HFFc6 (cell line): ENCODE results near the gene ZNF574. TPM values are rescaled to one million over a fixed set of nuclear protein-coding genes. Genes with fewer than 3 reads are reported as not detected.

ENCODE experiments used
- DNase-seq: peaks from one replicate; pipeline ENCODE4 v3.0.0-alpha.2; 2018
- H3K27ac Mint-ChIP-seq: 2 replicates; pipeline ENCODE4 v1.8.0; 2020; ENCODE audit warnings: mild to moderate bottlenecking, mixed read lengths
- H3K27me3 Mint-ChIP-seq: 2 replicates; pipeline ENCODE4 v1.8.0; 2021; ENCODE audit warnings: mild to moderate bottlenecking, moderate library complexity, mixed read lengths; ENCODE audit not compliant: insufficient read depth
- H3K36me3 Mint-ChIP-seq: 2 replicates; pipeline ENCODE4 v1.8.0; 2021; ENCODE audit warnings: low read depth, mixed read lengths
- H3K4me1 Mint-ChIP-seq: 2 replicates; pipeline ENCODE4 v1.8.0; 2020; ENCODE audit warnings: low read depth, mixed read lengths
- H3K4me3 Mint-ChIP-seq: 2 replicates; pipeline ENCODE4 v1.8.0; 2020; ENCODE audit warnings: mild to moderate bottlenecking, moderate library complexity, mixed read lengths
- H3K9me3 Mint-ChIP-seq: 2 replicates; pipeline ENCODE4 v1.8.0; 2020; ENCODE audit warnings: mild to moderate bottlenecking, mixed read lengths
- total RNA-seq, 6 experiments: library from RNA; stranded (reverse); fragmentation: NEBNext Ultra II Directional; extraction: Animal tissue kit (Norgen Biotek cat#: 25700); gene quantifications; 2 replicates in 1 of 6; 3 replicates in 5 of 6; pipeline ENCODE4 v1.2.3, GENCODE V29; 2021
- TF ChIP-seq, protein P1 (sequence below): fragments of 200-600 bp; sonication (generic); IDR thresholded peaks from 2 replicates; pipeline ENCODE4 v1.5.0; 2021; ENCODE audit warnings: antibody characterized with exemption, mild to moderate bottlenecking

Gene ZNF574
- total RNA-seq, 6 experiments from 2014 or later = 14.0 to 16.5 (median 15.1) TPM

DNA sequence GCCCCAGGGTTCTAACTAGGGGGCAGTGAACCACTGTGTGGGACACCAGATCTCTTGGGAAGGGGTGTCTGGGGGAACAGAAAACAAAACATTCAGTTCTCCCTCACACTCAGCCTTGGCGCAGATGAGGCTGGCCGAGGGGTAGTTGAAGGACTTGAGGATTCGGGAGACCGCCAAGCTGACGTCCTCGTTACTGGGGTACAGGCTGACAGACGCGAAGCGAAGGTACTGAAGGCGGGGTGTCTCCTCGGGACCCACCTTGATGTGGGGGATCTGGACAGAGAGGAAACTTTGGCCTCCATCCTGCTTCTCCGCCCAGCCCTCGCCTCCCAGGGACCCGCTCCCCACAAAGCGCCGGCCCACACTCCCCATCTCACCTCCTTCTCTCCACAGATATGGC, 13.6 kb upstream of the ZNF574 start:
- no peak overlapping the region for H3K4me3 Mint-ChIP-seq
- H3K27me3 Mint-ChIP-seq = peaks cover 41% of the 10 kb centered on the region
- DNase-seq = no peak
- no peaks in the 10 kb centered on the region for H3K4me1 Mint-ChIP-seq
- no peaks in the 10 kb centered on the region for H3K9me3 Mint-ChIP-seq
- H3K36me3 Mint-ChIP-seq = no peaks in the 10 kb centered on the region
- H3K27ac Mint-ChIP-seq = no peak overlapping the region
- TF ChIP-seq, protein P1, sequence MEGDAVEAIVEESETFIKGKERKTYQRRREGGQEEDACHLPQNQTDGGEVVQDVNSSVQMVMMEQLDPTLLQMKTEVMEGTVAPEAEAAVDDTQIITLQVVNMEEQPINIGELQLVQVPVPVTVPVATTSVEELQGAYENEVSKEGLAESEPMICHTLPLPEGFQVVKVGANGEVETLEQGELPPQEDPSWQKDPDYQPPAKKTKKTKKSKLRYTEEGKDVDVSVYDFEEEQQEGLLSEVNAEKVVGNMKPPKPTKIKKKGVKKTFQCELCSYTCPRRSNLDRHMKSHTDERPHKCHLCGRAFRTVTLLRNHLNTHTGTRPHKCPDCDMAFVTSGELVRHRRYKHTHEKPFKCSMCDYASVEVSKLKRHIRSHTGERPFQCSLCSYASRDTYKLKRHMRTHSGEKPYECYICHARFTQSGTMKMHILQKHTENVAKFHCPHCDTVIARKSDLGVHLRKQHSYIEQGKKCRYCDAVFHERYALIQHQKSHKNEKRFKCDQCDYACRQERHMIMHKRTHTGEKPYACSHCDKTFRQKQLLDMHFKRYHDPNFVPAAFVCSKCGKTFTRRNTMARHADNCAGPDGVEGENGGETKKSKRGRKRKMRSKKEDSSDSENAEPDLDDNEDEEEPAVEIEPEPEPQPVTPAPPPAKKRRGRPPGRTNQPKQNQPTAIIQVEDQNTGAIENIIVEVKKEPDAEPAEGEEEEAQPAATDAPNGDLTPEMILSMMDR = no peak

DNA sequence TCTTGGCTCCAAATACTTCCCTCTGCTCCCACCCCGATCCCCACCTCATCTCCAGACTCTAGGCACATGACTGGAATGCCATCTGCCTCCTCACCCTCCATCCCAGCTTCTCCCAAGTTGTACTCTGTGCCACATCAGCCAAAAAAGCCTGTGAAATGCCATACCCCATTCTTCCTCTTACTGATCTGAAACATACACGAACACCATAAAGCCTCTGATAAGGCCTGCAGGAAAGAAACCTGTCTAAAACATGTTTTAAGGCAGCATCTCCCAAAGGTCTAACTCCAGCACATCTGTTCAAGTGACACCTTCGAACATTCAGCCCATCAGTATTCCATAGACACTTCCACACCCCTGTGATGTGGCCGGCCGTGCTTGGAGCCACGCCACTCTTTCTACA, 11.5 kb upstream of the ZNF574 start:
- no peak overlapping the region for H3K4me3 Mint-ChIP-seq
- no peaks in the 10 kb centered on the region for H3K9me3 Mint-ChIP-seq
- peaks cover 39% of the 10 kb centered on the region for H3K27me3 Mint-ChIP-seq
- TF ChIP-seq, protein P1 = no peak
- no peak for DNase-seq
- no peak overlapping the region for H3K27ac Mint-ChIP-seq
- no peaks in the 10 kb centered on the region for H3K36me3 Mint-ChIP-seq
- no peaks in the 10 kb centered on the region for H3K4me1 Mint-ChIP-seq

DNA sequence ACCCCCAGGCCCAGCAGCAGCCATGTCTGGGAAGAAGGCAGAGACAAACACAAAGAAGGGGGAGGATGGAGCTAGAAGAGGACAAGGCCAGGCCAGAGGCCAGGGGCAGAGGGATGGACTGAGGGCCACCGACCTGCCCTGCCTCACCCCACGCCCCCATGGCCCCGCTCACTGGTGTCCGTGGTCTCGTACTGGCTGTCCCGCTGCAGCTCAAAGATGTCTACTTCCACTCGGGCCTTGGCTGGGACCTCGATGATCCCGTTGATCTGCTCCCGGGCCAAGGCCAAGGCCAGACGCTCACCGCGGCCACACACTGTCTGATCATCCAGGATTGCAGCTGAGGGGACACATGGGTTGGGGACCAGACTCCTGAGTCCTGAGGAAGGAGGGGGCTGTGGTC, 10.9 kb upstream of the ZNF574 start:
- no peak for DNase-seq
- no peaks in the 10 kb centered on the region for H3K36me3 Mint-ChIP-seq
- TF ChIP-seq, protein P1 = no peak

DNA sequence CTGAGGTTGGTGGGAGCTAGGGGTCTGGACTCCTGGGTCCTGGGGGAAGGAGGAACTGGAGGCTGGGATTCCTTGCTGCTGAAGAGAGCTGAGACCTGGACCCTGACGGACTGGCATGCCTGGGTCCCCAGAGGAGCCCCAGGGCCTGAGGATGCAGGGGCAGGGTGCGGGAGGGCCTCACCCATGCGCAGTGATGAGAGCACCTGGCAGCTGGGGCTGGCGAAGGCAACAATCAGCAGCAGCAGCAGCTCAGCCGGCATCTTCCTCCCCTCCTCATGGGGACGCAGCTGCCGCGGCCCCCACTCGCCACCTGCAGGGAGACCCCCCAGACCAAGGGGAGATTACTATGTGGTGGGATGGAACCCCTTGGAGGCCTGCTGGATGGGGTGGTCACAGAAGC, 10.5 kb upstream of the ZNF574 start:
- Mint-ChIP-seq H3K4me3 (no peak overlapping the region), H3K36me3 (no peaks in the 10 kb centered on the region), H3K27me3 (peaks cover 36% of the 10 kb centered on the region), H3K27ac (no peak overlapping the region), H3K4me1 (no peaks in the 10 kb centered on the region), H3K9me3 (no peaks in the 10 kb centered on the region)
- DNase-seq = no peak
- TF ChIP-seq, protein P1 = no peak

More for the DNA sequence above, 10.9 kb upstream of the ZNF574 start:
- no peak overlapping the region for H3K27ac Mint-ChIP-seq
- H3K4me1 Mint-ChIP-seq = no peaks in the 10 kb centered on the region
- peaks cover 34% of the 10 kb centered on the region for H3K27me3 Mint-ChIP-seq
- no peaks in the 10 kb centered on the region for H3K9me3 Mint-ChIP-seq
- no peak overlapping the region for H3K4me3 Mint-ChIP-seq

DNA sequence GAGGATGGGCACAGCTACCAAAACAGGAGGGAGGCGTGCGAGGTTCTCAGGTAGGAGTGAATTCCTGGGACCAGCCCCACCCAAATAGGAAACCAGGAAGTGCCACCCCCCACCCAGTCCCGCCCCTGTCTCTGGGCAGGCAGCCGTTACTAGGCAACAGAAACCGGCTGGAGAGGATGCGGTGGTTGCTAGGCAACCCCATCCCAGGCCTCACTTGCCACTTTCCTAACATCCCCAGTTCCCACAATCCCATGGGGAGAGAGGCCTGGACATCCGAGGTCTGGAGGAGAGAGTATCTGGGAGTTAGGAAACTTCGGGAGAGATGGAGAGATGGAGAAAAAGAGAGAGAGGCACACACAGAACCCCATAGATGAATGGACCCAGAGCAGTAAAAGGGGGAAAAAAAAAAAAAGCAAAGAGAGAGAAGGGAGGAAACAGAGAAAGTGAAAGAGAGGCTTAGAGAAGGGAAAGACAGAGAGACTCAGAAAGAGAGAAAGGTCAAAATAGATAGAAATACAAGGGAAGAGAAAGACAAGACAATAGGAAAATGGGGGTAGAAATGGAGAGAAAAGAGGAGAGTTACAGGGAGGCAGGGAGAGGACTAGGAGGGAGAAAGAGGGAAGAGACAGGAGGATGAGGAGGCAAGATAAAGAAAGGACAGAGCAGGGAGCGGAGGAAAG, 9.8 kb upstream of the ZNF574 start:
- no peak for DNase-seq
- TF ChIP-seq, protein P1 = no peak
- Mint-ChIP-seq H3K4me3 (no peak overlapping the region), H3K4me1 (no peaks in the 10 kb centered on the region), H3K27ac (no peak overlapping the region), H3K36me3 (no peaks in the 10 kb centered on the region), H3K9me3 (no peaks in the 10 kb centered on the region), H3K27me3 (peaks cover 40% of the 10 kb centered on the region)
